SK-N-SH treated with all-trans-retinoic acid at 6 μM for 48 hours (cell line): ENCODE data around the gene COL21A1.

Source experiments
- ATAC-seq: fragments of 200-7000 bp; cut with Tn5 transposase; 3 replicates; pipeline ENCODE4 v1.9.1; 2020; ENCODE audit warnings: mild to moderate bottlenecking, moderate library complexity
- ARNTL ChIP-seq: fragments of 450-650 bp; formaldehyde crosslinking; IDR thresholded peaks from 2 replicates; pipeline ENCODE4 v1.5.0; 2020; ENCODE audit warnings: low read depth, mild to moderate bottlenecking, moderate library complexity, borderline replicate concordance
- BACH2 ChIP-seq: fragments of 250-450 bp; sonication (Bioruptor Pico); IDR thresholded peaks from 2 replicates; pipeline ENCODE4 v1.9.0; 2021; ENCODE audit warnings: mild to moderate bottlenecking, borderline replicate concordance
- CREB5 ChIP-seq: fragments of 250-450 bp; sonication (Bioruptor Pico); IDR thresholded peaks from 2 replicates; pipeline ENCODE4 v1.5.1; 2020; ENCODE audit warnings: low read depth, mild to moderate bottlenecking, moderate library complexity
- CSDC2 ChIP-seq: fragments of 250-450 bp; sonication (Bioruptor Pico); IDR thresholded peaks from 2 replicates; pipeline ENCODE4 v1.5.0; 2020; ENCODE audit warnings: mild to moderate bottlenecking, moderate library complexity
- GLIS3 ChIP-seq: fragments of 250-450 bp; sonication (Bioruptor Pico); IDR thresholded peaks from 2 replicates; pipeline ENCODE4 v1.5.0; 2020; ENCODE audit warnings: mild to moderate bottlenecking, moderate library complexity
- ISL1 ChIP-seq: fragments of 250-450 bp; sonication (Bioruptor Pico); IDR thresholded peaks from 2 replicates; pipeline ENCODE4 v2.1.2; 2022; ENCODE audit warnings: mild to moderate bottlenecking, moderate library complexity
- OSR1 ChIP-seq: fragments of 250-450 bp; sonication (Bioruptor Pico); IDR thresholded peaks from 2 replicates; pipeline ENCODE4 v1.8.0; 2022; ENCODE audit warnings: moderate library complexity, mild to moderate bottlenecking, inconsistent platforms
- PPARA ChIP-seq: fragments of 250-450 bp; sonication (Bioruptor Pico); IDR thresholded peaks from 2 replicates; pipeline ENCODE4 v1.5.0; 2020; ENCODE audit warnings: mild to moderate bottlenecking, borderline replicate concordance
- SNAI2 ChIP-seq: fragments of 250-450 bp; sonication (Bioruptor Pico); IDR thresholded peaks from 2 replicates; pipeline ENCODE4 v1.5.0; 2020; ENCODE audit warnings: mild to moderate bottlenecking, moderate library complexity
- TCF4 ChIP-seq: fragments of 250-450 bp; sonication (Bioruptor Pico); IDR thresholded peaks from 2 replicates; pipeline ENCODE4 v1.8.0; 2021; ENCODE audit warnings: mild to moderate bottlenecking, moderate library complexity, borderline replicate concordance
- TOX ChIP-seq: fragments of 250-450 bp; sonication (Bioruptor Pico); IDR thresholded peaks from 2 replicates; pipeline ENCODE4 v1.8.0; 2021; ENCODE audit warnings: mild to moderate bottlenecking, moderate library complexity, borderline replicate concordance
- TSHZ2 ChIP-seq: fragments of 250-450 bp; sonication (Bioruptor Pico); IDR thresholded peaks from 2 replicates; pipeline ENCODE4 v1.5.0; 2020; ENCODE audit warnings: mild to moderate bottlenecking, moderate library complexity
- ZC3H10 ChIP-seq: fragments of 250-450 bp; sonication (Bioruptor Pico); IDR thresholded peaks from 2 replicates; pipeline ENCODE4 v1.5.1; 2021; ENCODE audit warnings: mild to moderate bottlenecking, moderate library complexity
- ZFP30 ChIP-seq: fragments of 450-650 bp; formaldehyde crosslinking; IDR thresholded peaks from 2 replicates; pipeline ENCODE4 v1.5.0; 2022; ENCODE audit warnings: mild to moderate bottlenecking, moderate library complexity
- ZNF565 ChIP-seq: fragments of 450-650 bp; formaldehyde crosslinking; conservative IDR thresholded peaks from 2 replicates; pipeline ENCODE4 v1.5.0; 2020; ENCODE audit warnings: low read depth, mild to moderate bottlenecking, moderate library complexity
- ZNF70 ChIP-seq: fragments of 450-650 bp; formaldehyde crosslinking; IDR thresholded peaks from 2 replicates; pipeline ENCODE4 v1.5.0; 2020; ENCODE audit warnings: mild to moderate bottlenecking, moderate library complexity
- ZNF8 ChIP-seq: fragments of 450-650 bp; formaldehyde crosslinking; IDR thresholded peaks from 2 replicates; pipeline ENCODE4 v1.5.0; 2020; ENCODE audit warnings: mild to moderate bottlenecking, moderate library complexity

Gene COL21A1

GRCh38 chr6:56211724-56212123 is 35.7 kb downstream of the COL21A1 start (continued):
- TF ChIP-seq TSHZ2 (CRISPR knock-in tag) (no peak), ZNF565 (CRISPR knock-in tag) (no peak), TOX (CRISPR knock-in tag) (no peak), TCF4 (CRISPR knock-in tag) (no peak)

- TF ChIP-seq PPARA (CRISPR knock-in tag): no peak
- no peak for TF ChIP-seq OSR1 (CRISPR knock-in tag)
- TF ChIP-seq ARNTL (CRISPR knock-in tag): no peak
- TF ChIP-seq TOX (CRISPR knock-in tag): no peak
- TF ChIP-seq ZC3H10 (CRISPR knock-in tag): no peak
- no peak for TF ChIP-seq ZNF565 (CRISPR knock-in tag)
- no peak for TF ChIP-seq CREB5 (CRISPR knock-in tag)
- TF ChIP-seq GLIS3 (CRISPR knock-in tag): no peak
- TF ChIP-seq ZNF70 (CRISPR knock-in tag): no peak
- no peak for TF ChIP-seq SNAI2
- no peak for TF ChIP-seq ZFP30 (CRISPR knock-in tag)
- no peak for TF ChIP-seq TSHZ2 (CRISPR knock-in tag)
- no peak for TF ChIP-seq ZNF8
- no peak for TF ChIP-seq ISL1 (CRISPR knock-in tag)
- no peak for ATAC-seq
These were observed 43.2 kb downstream of the COL21A1 start for GRCh38 chr6:56204134-56204533.

GRCh38 chr6:56199956-56200355 is 47.4 kb downstream of the COL21A1 start:
- no peak for ATAC-seq
- no peak for TF ChIP-seq SNAI2
- TF ChIP-seq TOX (CRISPR knock-in tag): no peak
- TF ChIP-seq ZNF565 (CRISPR knock-in tag): no peak
- TF ChIP-seq BACH2 (CRISPR knock-in tag): no peak
- TF ChIP-seq TSHZ2 (CRISPR knock-in tag): no peak
- TF ChIP-seq ISL1 (CRISPR knock-in tag): no peak
- TF ChIP-seq CREB5 (CRISPR knock-in tag): no peak
- TF ChIP-seq CSDC2 (CRISPR knock-in tag): no peak
